ENCODE measurements around the gene ATF7.
A peak's percentile ranks its signal among the peaks of the same experiment; 100 is the strongest.
"Not testable (repeated sequence)": the region's sequence is repeated elsewhere in the genome, so short reads cannot be mapped to it uniquely, and the experiment has no call there.

Gene ATF7

GRCh38 chr12:53644133-53644532 is 18.0 kb upstream of the ATF7 start:
- no peaks in the 10 kb centered on the region for H3K36me3 Mint-ChIP-seq

GRCh38 chr12:53643232-53643979 is 17.2 kb upstream of the ATF7 start:
- Mint-ChIP-seq H3K4me3 (no peak overlapping the region), H3K9me3 (no peaks in the 10 kb centered on the region), H3K27me3 (no peaks in the 10 kb centered on the region), H3K4me1 (no peaks in the 10 kb centered on the region), H3K36me3 (no peaks in the 10 kb centered on the region), H3K27ac (no peak overlapping the region)
- ATAC-seq = no peak

More at GRCh38 chr12:53644133-53644532, 18.0 kb upstream of the ATF7 start:
- Mint-ChIP-seq H3K27me3 (no peaks in the 10 kb centered on the region), H3K4me1 (no peaks in the 10 kb centered on the region), H3K9me3 (no peaks in the 10 kb centered on the region), H3K27ac (no peak overlapping the region), H3K4me3 (no peak overlapping the region)
- no peak for ATAC-seq

GRCh38 chr12:53638057-53638456 is 11.9 kb upstream of the ATF7 start:
- H3K27ac Mint-ChIP-seq = no peak overlapping the region
- no peaks in the 10 kb centered on the region for H3K4me1 Mint-ChIP-seq
- H3K4me3 Mint-ChIP-seq = no peak overlapping the region
- ATAC-seq = no peak
- H3K9me3 Mint-ChIP-seq = no peaks in the 10 kb centered on the region
- no peaks in the 10 kb centered on the region for H3K36me3 Mint-ChIP-seq
- no peaks in the 10 kb centered on the region for H3K27me3 Mint-ChIP-seq

GRCh38 chr12:53636641-53637040 is 10.5 kb upstream of the ATF7 start:
- Mint-ChIP-seq H3K9me3 (peaks cover 2% of the 10 kb centered on the region), H3K27ac (no peak overlapping the region), H3K36me3 (no peaks in the 10 kb centered on the region), H3K4me1 (no peaks in the 10 kb centered on the region), H3K27me3 (no peaks in the 10 kb centered on the region), H3K4me3 (no peak overlapping the region)
- ATAC-seq = no peak

- H3K9me3 Mint-ChIP-seq, H3K27me3 Mint-ChIP-seq, H3K4me3 Mint-ChIP-seq, H3K4me1 Mint-ChIP-seq, H3K36me3 Mint-ChIP-seq, ATAC-seq, H3K27ac Mint-ChIP-seq: not testable (repeated sequence)
Observed at GRCh38 chr12:53635708-53636107, 9.5 kb upstream of the ATF7 start.

GRCh38 chr12:53631721-53632120 is 5.5 kb upstream of the ATF7 start:
- Mint-ChIP-seq H3K9me3 (peaks cover 2% of the 10 kb centered on the region), H3K36me3 (no peaks in the 10 kb centered on the region), H3K4me3 (no peak overlapping the region), H3K4me1 (peaks cover 5% of the 10 kb centered on the region), H3K27ac (no peak overlapping the region), H3K27me3 (no peaks in the 10 kb centered on the region)
- no peak for ATAC-seq

- no peak overlapping the region for H3K27ac Mint-ChIP-seq
Observed at GRCh38 chr12:53627919-53628318, 1.7 kb upstream of the ATF7 start.

GRCh38 chr12:53626702-53627169 is 554 bp upstream of the ATF7 start:
- Mint-ChIP-seq H3K27me3 (no peaks in the 10 kb centered on the region), H3K27ac (peak overlapping the region; percentile 90), H3K4me3 (peak overlapping the region; percentile 96), H3K4me1 (peaks cover 35% of the 10 kb centered on the region), H3K9me3 (no peaks in the 10 kb centered on the region), H3K36me3 (no peaks in the 10 kb centered on the region)
- ATAC-seq = no peak

More at GRCh38 chr12:53627919-53628318, 1.7 kb upstream of the ATF7 start:
- no peak overlapping the region for H3K4me3 Mint-ChIP-seq
- H3K27me3 Mint-ChIP-seq = no peaks in the 10 kb centered on the region
- ATAC-seq = no peak
- peaks cover 2% of the 10 kb centered on the region for H3K9me3 Mint-ChIP-seq
- H3K36me3 Mint-ChIP-seq = no peaks in the 10 kb centered on the region
- peaks cover 35% of the 10 kb centered on the region for H3K4me1 Mint-ChIP-seq

- Mint-ChIP-seq H3K4me1 (peaks cover 35% of the 10 kb centered on the region), H3K27ac (peak overlapping the region; percentile 90), H3K9me3 (no peaks in the 10 kb centered on the region), H3K4me3 (peak overlapping the region; percentile 96), H3K36me3 (no peaks in the 10 kb centered on the region), H3K27me3 (no peaks in the 10 kb centered on the region)
- no peak for ATAC-seq
Observed at GRCh38 chr12:53625373-53625945, 723 bp downstream of the ATF7 start.

- ATAC-seq = no peak
- Mint-ChIP-seq H3K9me3 (no peaks in the 10 kb centered on the region), H3K27ac (peak overlapping the region; percentile 90), H3K27me3 (no peaks in the 10 kb centered on the region), H3K4me1 (peaks cover 35% of the 10 kb centered on the region), H3K4me3 (peak overlapping the region; percentile 96), H3K36me3 (no peaks in the 10 kb centered on the region)
Observed at GRCh38 chr12:53624956-53625355, 1.2 kb downstream of the ATF7 start.

GRCh38 chr12:53624458-53624857 is 1.7 kb downstream of the ATF7 start:
- Mint-ChIP-seq H3K27ac (peak overlapping the region; percentile 90), H3K36me3 (no peaks in the 10 kb centered on the region), H3K4me3 (peak overlapping the region; percentile 96), H3K4me1 (peaks cover 35% of the 10 kb centered on the region), H3K9me3 (no peaks in the 10 kb centered on the region), H3K27me3 (no peaks in the 10 kb centered on the region)
- no peak for ATAC-seq

GRCh38 chr12:53623548-53624385 is 2.4 kb downstream of the ATF7 start:
- no peaks in the 10 kb centered on the region for H3K9me3 Mint-ChIP-seq
- no peak for ATAC-seq
- peaks cover 41% of the 10 kb centered on the region for H3K4me1 Mint-ChIP-seq
- H3K36me3 Mint-ChIP-seq = no peaks in the 10 kb centered on the region
- peak overlapping the region; percentile 68 for H3K4me3 Mint-ChIP-seq
- no peaks in the 10 kb centered on the region for H3K27me3 Mint-ChIP-seq
- peak overlapping the region; percentile 56 for H3K27ac Mint-ChIP-seq

GRCh38 chr12:53622724-53623123 is 3.5 kb downstream of the ATF7 start:
- peaks cover 6% of the 10 kb centered on the region for H3K36me3 Mint-ChIP-seq
- no peaks in the 10 kb centered on the region for H3K9me3 Mint-ChIP-seq
- no peaks in the 10 kb centered on the region for H3K27me3 Mint-ChIP-seq
- H3K4me1 Mint-ChIP-seq = peaks cover 52% of the 10 kb centered on the region
- ATAC-seq = no peak
- H3K4me3 Mint-ChIP-seq = no peak overlapping the region
- H3K27ac Mint-ChIP-seq = no peak overlapping the region

DNA sequence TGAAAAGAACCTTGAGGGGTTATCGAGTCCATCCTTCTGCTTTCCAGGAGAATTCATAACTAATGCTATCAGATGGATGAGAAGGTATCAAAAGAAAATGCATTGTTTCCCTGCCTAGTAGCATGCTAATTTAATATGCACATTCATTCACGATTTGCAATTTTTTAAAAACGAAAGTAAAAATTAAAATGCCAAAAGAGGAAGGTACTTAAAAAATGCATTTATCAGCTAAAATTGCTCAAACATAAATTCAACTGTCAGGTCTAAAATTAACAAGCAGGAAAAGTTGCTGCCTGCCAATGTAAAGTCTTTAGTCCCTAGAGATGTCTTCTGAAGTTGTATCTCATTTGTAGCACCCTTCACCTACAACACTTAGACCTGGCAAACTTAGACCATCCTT is 7.9 kb downstream of the ATF7 start:
- peak overlapping the region; percentile 74 for H3K27ac Mint-ChIP-seq
- peak overlapping the region; percentile 69 for H3K4me3 Mint-ChIP-seq

DNA sequence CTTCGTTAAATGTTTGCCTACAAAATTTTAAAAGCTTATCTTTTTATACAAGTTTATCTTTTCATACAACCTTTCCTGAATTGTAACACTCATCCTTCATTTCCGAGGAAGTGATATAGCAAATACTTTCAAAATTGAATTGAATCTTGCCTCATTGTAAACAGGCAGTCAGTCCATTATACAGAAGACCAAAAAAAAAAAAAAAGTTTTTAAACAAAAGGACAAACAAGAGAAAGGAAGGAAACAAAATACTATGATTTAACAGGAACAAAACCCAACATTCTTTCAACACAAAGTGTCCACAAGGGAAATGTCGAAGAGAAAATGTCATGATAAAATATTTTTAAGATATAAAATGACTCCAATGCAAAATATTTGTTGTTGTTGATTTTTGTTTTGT is 8.5 kb downstream of the ATF7 start:
- Mint-ChIP-seq H3K9me3 (no peaks in the 10 kb centered on the region), H3K4me1 (peaks cover 20% of the 10 kb centered on the region), H3K27ac (peak overlapping the region; percentile 74), H3K36me3 (peaks cover 14% of the 10 kb centered on the region), H3K27me3 (no peaks in the 10 kb centered on the region), H3K4me3 (peak overlapping the region; percentile 73)
- ATAC-seq = no peak

More for the DNA sequence above, 7.9 kb downstream of the ATF7 start:
- Mint-ChIP-seq H3K4me1 (peaks cover 20% of the 10 kb centered on the region), H3K27me3 (no peaks in the 10 kb centered on the region), H3K9me3 (no peaks in the 10 kb centered on the region), H3K36me3 (peaks cover 14% of the 10 kb centered on the region)
- no peak for ATAC-seq

Measured in stimulated activated memory B cell treated with anti-CD40 and anti-IgM and Interleukin-4, amounts not matched to agents 10 μg/mL and 1 μg/mL and 100 μg/mL, for 72 hours (primary cell).